Heart left ventricle (tissue), 16 donors: ENCODE results near the gene STXBP2. TPM values are rescaled to one million over a fixed set of nuclear protein-coding genes. Genes with fewer than 3 reads are reported as not detected.

Experiments
- ATAC-seq, 4 donors: fragments of 200-7000 bp; cut with Tn5 transposase; one replicate each; pipeline ENCODE4 v1.9.1; 2020 to 2022; ENCODE audit warnings: moderate library complexity in 4 of 4, mild to moderate bottlenecking in 3 of 4, moderate number of reproducible peaks in 1 of 4
- DNase-seq, 5 donors: peaks; one replicate each; pipeline ENCODE4 v3.0.0-alpha.2; 2020
- H3K27ac ChIP-seq, 12 donors: fragments of 200-600 bp; sonication (generic) in 4 of 12; one replicate each; pipeline versions ENCODE4 v1.5.0 to v1.8.0; 2016 to 2022; ENCODE audit warnings: mild to moderate bottlenecking in 2 of 12
- H3K27me3 ChIP-seq, 9 donors: fragments of 200-600 bp; sonication (generic) in 2 of 9; one replicate each; pipeline versions ENCODE4 v1.5.1 to v1.8.0; 2016 to 2022; ENCODE audit warnings: mild to moderate bottlenecking in 3 of 9
- H3K36me3 ChIP-seq, 9 donors: fragments of 200-600 bp; sonication (generic) in 2 of 9; one replicate each; pipeline versions ENCODE4 v1.5.0 to v1.8.0; 2018 to 2022; ENCODE audit warnings: mild to moderate bottlenecking in 2 of 9
- H3K4me1 ChIP-seq, 12 donors: fragments of 200-600 bp; sonication (generic) in 4 of 12; one replicate each; pipeline versions ENCODE4 v1.5.0 to v1.8.0; 2016 to 2022; ENCODE audit warnings: mild to moderate bottlenecking in 3 of 12
- H3K4me3 ChIP-seq, 12 donors: fragments of 200-600 bp; sonication (generic) in 4 of 12; one replicate each; pipeline versions ENCODE4 v1.5.0 to v1.8.0; 2017 to 2022; ENCODE audit warnings: mild to moderate bottlenecking in 9 of 12, moderate library complexity in 4 of 12
- H3K9me3 ChIP-seq, 12 donors: fragments of 200-600 bp; sonication (generic) in 4 of 12; one replicate each; pipeline versions ENCODE4 v1.5.0 to v1.8.0; 2016 to 2022; ENCODE audit warnings: mild to moderate bottlenecking in 1 of 12
- POLR2A ChIP-seq, 2 donors: fragments of 450-650 bp; IDR thresholded peaks; one replicate each; pipeline ENCODE4 v1.6.1; 2017; ENCODE audit warnings: antibody characterized with exemption in 2 of 2, mild to moderate bottlenecking in 2 of 2, moderate library complexity in 2 of 2
- WGBS, 4 donors: extraction: QIAGEN DNeasy Blood & Tissue Kit in 2 of 4; methylation state at CpG; one replicate each; pipeline versions ENCODE4 v1.1.5 to v1.1.7; 2013 to 2018; 5-methylcytosine and 5-hydroxymethylcytosine counted together
- intact Hi-C, 10 donors: fragments of 100-400 bp; cut with DNase I; formaldehyde crosslinking; loops; one replicate each; pipeline versions ENCODE4 v1.11.1 to v1.14.2; 2022
- polyA plus RNA-seq, 2 donors: library from polyadenylated mRNA; stranded (reverse); fragments of 200-250 nt; gene quantifications; one replicate each; pipeline ENCODE4 v1.2.3, GENCODE V29; 2013
- total RNA-seq, 9 donors: library from RNA; depleted of rRNA in 2 of 9; stranded (reverse); fragments of >200 nt in 2 of 9; fragmentation: NEBNext Ultra II Directional in 3 of 9; extraction: Animal tissue kit (Norgen Biotek cat#: 25700) in 3 of 9; gene quantifications; one replicate each; pipeline versions ENCODE4 v1.1.0 to v1.2.4, GENCODE V29; 2016 to 2023
- TF ChIP-seq, protein P1 (sequence below), 12 donors: fragments of 200-600 bp; sonication (generic) in 4 of 12; IDR thresholded peaks; one replicate each; pipeline versions ENCODE4 v1.5.0 to v1.8.0; 2018 to 2022; ENCODE audit warnings: antibody characterized with exemption in 12 of 12, mild to moderate bottlenecking in 5 of 12
- donor health status: ischemic (EF 13 %, LVEDD 7.1; RV severe dilation, severe dysfunction).
- donor health status: healthy with polysubstance abuse.
- donor health status: DM: no; HTN: yes; CAD: no.
- donor health status: DM: no; HTN: no; CAD: no.
- donor health status: ischemic (EF 25% LVEDD 6.9; RV normal size, moderate dysfunction).
- donor health status: ischemic (EF 25% LVEDD 5.7; RV mildly dilated, moderate dysfunction).
- donor health status: healthy.
- donor health status: DM: yes; HTN: yes; CAD: no.
- donor health status: ischemic (EF 35%, LVEDD 5.7; RV mildly dilated, moderate dysfunction).
- donor health status: nonischemic (EF 11% LVEDD 7.7; RV severe dilation, severe dysfunction).
- donor health status: DM: yes; HTN: yes; CAD: no.
- donor health status: PGD.
- donor health status: ischemic (EF 29% LVEDD 5.4; RV normal size, mild dysfunction).
- donor health status: nonischemic (EF 23%, LVEDD 6.1; RV moderate dilation, normal function).

STXBP2 gene
- total and polyA plus RNA-seq, 11 donors, result 1.2 to 46.7 (median 4.7) TPM

DNA sequence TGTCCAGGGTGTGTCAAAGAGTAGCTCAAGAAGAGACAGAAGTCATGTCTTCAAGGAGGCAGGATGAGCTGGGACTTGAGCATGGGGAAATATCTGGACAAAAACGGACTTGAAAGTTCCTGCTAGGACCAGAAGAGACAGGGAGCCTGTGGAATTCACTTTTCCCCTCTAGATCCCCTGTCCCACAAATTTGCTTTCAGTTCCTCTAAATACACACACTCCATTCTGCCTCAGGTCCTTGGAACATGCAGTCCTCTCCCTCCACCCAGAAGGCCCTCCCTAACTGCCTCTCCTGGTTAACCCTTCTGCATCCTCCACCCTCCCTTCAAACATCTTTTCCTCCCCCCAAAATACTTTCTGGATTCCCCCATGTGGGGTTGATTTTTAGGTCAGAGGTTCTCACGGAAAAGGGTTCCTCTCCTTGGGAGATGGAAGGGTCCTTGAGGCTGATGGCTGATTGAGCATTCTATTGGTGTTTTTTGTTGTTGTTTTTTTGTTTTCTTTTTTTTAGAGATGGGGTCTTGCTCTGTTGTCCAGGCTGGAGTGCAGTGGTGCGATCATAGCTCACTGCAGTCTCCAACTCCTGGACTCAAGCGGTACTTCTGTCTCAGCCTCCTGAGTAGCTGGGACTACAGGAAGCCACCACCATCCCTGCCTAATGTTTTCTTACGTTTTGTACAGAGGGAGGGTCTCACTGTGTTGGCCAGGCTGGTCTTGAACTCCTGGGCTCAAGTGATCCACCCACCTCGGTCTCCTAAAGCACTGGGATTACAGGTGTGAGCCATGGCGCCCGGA, 25.0 kb downstream of the STXBP2 start:
- no peak for DNase-seq
- H3K27me3 ChIP-seq, result peaks cover 0 to 26% (median 0%) of the 10 kb centered on the region in 9 donors
- no peaks in the 10 kb centered on the region for H3K36me3 ChIP-seq
- H3K9me3 ChIP-seq, result no peaks in the 10 kb centered on the region
- intact Hi-C loops, result loop anchor here in 1 of 10 donors (10.0 kb wide), 1 partner anchor 97 kb away; no protein-coding TSS in a partner anchor
- 69 to 81% (median 79%) methylated on average over 8 of the region's 8 CpGs for WGBS, 4 donors
- H3K27ac ChIP-seq, result no peak overlapping the region
- ATAC-seq, result no peak
- no peak overlapping the region for H3K4me3 ChIP-seq
- peaks cover 0 to 16% (median 0%) of the 10 kb centered on the region in 12 donors for H3K4me1 ChIP-seq
- no peak for TF ChIP-seq POLR2A (IDR thresholded peaks at IDR 0.05)
- TF ChIP-seq, protein P1, sequence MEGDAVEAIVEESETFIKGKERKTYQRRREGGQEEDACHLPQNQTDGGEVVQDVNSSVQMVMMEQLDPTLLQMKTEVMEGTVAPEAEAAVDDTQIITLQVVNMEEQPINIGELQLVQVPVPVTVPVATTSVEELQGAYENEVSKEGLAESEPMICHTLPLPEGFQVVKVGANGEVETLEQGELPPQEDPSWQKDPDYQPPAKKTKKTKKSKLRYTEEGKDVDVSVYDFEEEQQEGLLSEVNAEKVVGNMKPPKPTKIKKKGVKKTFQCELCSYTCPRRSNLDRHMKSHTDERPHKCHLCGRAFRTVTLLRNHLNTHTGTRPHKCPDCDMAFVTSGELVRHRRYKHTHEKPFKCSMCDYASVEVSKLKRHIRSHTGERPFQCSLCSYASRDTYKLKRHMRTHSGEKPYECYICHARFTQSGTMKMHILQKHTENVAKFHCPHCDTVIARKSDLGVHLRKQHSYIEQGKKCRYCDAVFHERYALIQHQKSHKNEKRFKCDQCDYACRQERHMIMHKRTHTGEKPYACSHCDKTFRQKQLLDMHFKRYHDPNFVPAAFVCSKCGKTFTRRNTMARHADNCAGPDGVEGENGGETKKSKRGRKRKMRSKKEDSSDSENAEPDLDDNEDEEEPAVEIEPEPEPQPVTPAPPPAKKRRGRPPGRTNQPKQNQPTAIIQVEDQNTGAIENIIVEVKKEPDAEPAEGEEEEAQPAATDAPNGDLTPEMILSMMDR (IDR thresholded peaks at IDR 0.05), result no peak

DNA sequence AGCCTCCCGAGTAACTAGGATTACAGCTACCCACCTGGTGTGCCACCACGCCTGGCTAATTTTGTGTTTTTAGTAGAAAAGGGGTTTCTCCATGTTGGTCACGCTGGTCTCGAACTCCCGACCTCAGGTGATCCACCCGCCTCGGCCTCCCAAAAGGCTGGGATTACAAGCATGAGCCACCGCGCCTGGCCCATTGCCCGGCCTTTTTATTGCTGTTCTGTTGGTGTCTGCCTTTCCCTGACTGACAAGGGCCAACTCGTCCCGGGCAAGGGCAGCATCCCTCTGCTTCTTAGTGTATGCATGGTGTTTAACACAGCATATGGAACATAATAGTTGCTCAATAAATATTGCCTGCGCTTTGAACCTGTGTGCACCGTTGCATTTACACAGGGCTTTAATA, 25.7 kb downstream of the STXBP2 start:
- Histone ChIP-seq H3K36me3 (no peaks in the 10 kb centered on the region), H3K4me3 (no peak overlapping the region), H3K4me1 (peaks cover 0 to 10% (median 0%) of the 10 kb centered on the region in 12 donors), H3K27me3 (peaks cover 0 to 26% (median 0%) of the 10 kb centered on the region in 9 donors), H3K9me3 (no peaks in the 10 kb centered on the region), H3K27ac (no peak overlapping the region)
- no peak for TF ChIP-seq POLR2A (IDR thresholded peaks at IDR 0.05)
- TF ChIP-seq, protein P1 (IDR thresholded peaks at IDR 0.05), result no peak
- no peak for ATAC-seq
- intact Hi-C loops, result loop anchor here in 1 of 10 donors (10.0 kb wide), 1 partner anchor 98 kb away; no protein-coding TSS in a partner anchor
- WGBS, 4 donors, result 86 to 90% (median 88%) methylated on average over 14 of the region's 14 CpGs
- no peak for DNase-seq

DNA sequence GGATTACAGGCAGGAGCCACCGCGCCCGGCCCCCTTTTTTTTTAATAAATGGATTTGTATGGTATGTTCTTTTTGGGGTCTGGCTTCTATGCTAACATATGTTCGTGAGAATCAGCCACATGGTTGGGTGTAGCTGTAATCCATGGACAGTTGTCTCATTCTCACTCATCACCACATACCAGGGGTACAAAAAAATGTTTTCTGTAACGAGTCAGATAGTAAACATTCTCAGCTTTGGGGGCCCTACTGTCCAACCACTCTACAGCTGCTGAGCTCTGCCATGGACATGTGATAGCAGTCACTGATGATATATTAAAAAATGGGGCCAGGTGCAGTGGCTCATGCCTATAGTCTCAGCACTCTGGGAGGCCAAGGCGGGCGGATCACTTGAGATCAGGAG, 26.8 kb downstream of the STXBP2 start:
- Histone ChIP-seq H3K36me3 (no peaks in the 10 kb centered on the region), H3K4me1 (no peaks in the 10 kb centered on the region), H3K27me3 (peaks cover 0 to 28% (median 0%) of the 10 kb centered on the region in 9 donors), H3K27ac (no peak overlapping the region), H3K4me3 (no peak overlapping the region), H3K9me3 (no peaks in the 10 kb centered on the region)
- DNase-seq (no peak), ATAC-seq (no peak)
- 59 to 71% (median 70%) methylated on average over 7 of the region's 7 CpGs for WGBS, 4 donors
- intact Hi-C loops, result loop anchor here in 1 of 10 donors (10.0 kb wide), 1 partner anchor 99 kb away; no protein-coding TSS in a partner anchor
- TF ChIP-seq, protein P1 (IDR thresholded peaks at IDR 0.05), result no peak
- TF ChIP-seq POLR2A (IDR thresholded peaks at IDR 0.05), result no peak

DNA sequence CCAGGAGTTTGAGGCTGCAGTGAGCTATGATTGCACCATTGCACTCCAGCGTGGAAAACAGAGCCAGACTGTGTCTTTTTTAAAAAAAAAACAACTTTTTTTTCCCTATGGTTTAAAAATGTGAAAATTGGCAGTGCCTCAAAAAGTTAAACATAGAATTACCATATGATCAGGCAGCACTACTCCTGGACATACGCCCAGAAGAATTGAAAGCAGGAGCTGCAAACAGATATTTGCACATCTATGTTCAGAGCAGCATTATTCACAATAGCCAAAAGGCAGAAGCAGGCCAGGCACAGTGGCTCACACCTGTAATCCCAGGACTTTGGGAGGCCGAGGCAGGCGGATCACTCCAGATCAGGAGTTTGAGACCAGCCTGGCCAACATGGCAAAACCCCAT, 28.2 kb downstream of the STXBP2 start:
- no peak overlapping the region for H3K27ac ChIP-seq
- 45 to 61% (median 58%) methylated on average over 4 of the region's 4 CpGs for WGBS, 4 donors
- H3K9me3 ChIP-seq, result no peaks in the 10 kb centered on the region
- H3K27me3 ChIP-seq, result peaks cover 0 to 35% (median 10%) of the 10 kb centered on the region in 9 donors
- ATAC-seq (no peak), DNase-seq (no peak)
- H3K4me3 ChIP-seq, result no peak overlapping the region
- intact Hi-C loops, result loop anchor here in 1 of 10 donors (10.0 kb wide), 1 partner anchor 100 kb away; no protein-coding TSS in a partner anchor
- TF ChIP-seq, protein P1 (IDR thresholded peaks at IDR 0.05), result no peak
- no peak for TF ChIP-seq POLR2A (IDR thresholded peaks at IDR 0.05)
- no peaks in the 10 kb centered on the region for H3K4me1 ChIP-seq
- no peaks in the 10 kb centered on the region for H3K36me3 ChIP-seq
